Right cardiac atrium (tissue), 5 donors: ENCODE data around the gene CCDC183. TPM values are rescaled to one million over a fixed set of nuclear protein-coding genes. Genes with fewer than 3 reads are reported as not detected.
"Not testable (repeated sequence)": the region's sequence is repeated elsewhere in the genome, so short reads cannot be mapped to it uniquely, and the experiment has no call there.

Source experiments
- ATAC-seq, 2 donors: fragments of 200-7000 bp; cut with Tn5 transposase; one replicate each; pipeline versions ENCODE4 v1.8.0 to v1.9.1; 2020; ENCODE audit warnings: moderate library complexity in 2 of 2, mild to moderate bottlenecking in 1 of 2
- DNase-seq, 3 donors: peaks; one replicate each; pipeline ENCODE4 v3.0.0-alpha.2; 2020
- H3K27ac ChIP-seq: one replicate; pipeline ENCODE4 v1.5.1; 2013; ENCODE audit warnings: mild to moderate bottlenecking, low read length, control low read depth, moderate library complexity
- H3K27me3 ChIP-seq: one replicate; pipeline ENCODE4 v1.6.1; 2013; ENCODE audit not compliant: control insufficient read depth, insufficient read depth
- H3K4me1 ChIP-seq: one replicate; pipeline ENCODE4 v1.6.1; 2013; ENCODE audit warnings: low read length; ENCODE audit not compliant: control insufficient read depth, insufficient read depth
- H3K4me3 ChIP-seq: one replicate; pipeline ENCODE4 v1.5.1; 2013; ENCODE audit warnings: low read length, control low read depth
- H3K9me3 ChIP-seq: one replicate; pipeline ENCODE4 v1.6.1; 2013; ENCODE audit warnings: low read length; ENCODE audit not compliant: control insufficient read depth
- WGBS: extraction: QIAGEN DNeasy Blood & Tissue Kit; methylation state at CpG from one replicate; pipeline ENCODE4 v1.1.7; 2013; 5-methylcytosine and 5-hydroxymethylcytosine counted together
- intact Hi-C, 4 donors: fragments of 100-400 bp; cut with DNase I; formaldehyde crosslinking; loops; one replicate each; pipeline versions ENCODE4 v1.11.0 to v1.14.0; 2022 to 2023
- polyA plus RNA-seq: library from polyadenylated mRNA; stranded (reverse); fragments of 200-250 nt; gene quantifications from one replicate; pipeline ENCODE4 v1.2.3, GENCODE V29; 2013
- total RNA-seq, 4 donors: library from RNA; stranded (reverse); fragmentation: NEBNext Ultra II Directional; extraction: Animal tissue kit (Norgen Biotek cat#: 25700); gene quantifications; one replicate each; pipeline ENCODE4 v1.2.1, GENCODE V29; 2021
- donor health status: healthy with polysubstance abuse.
- donor health status: DM: no; HTN: yes; CAD: no.
- donor health status: DM: no; HTN: no; CAD: no.
- donor health status: DM: no; HTN: yes; CAD: no; lungs with severe emphysema.
- donor health status: DM: yes; HTN: yes; CAD: no.

CCDC183 gene
- total and polyA plus RNA-seq, 5 donors, result 2.0 to 5.0 (median 2.9) TPM

DNA sequence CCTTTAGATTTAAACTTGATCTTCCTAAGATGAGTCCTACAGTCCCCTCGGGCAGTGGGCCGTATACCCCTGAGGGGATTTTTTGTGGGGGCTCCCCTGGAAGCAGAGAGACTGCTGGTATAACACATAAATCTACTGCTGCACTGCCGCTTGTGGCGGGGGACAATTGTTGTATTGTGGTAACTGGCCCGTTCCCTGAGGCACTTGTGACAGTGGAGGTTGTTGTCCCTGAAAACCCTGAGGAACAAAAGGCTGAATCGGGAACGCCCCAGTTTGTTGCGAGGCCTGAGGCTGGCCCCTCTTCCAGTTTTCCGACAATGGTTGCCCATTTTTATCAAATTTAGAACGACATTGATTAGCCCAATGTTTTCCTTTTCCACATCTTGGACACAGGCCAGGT lies 9.7 kb upstream of the CCDC183 start:
- no peaks in the 10 kb centered on the region for H3K27me3 ChIP-seq
- intact Hi-C loops, result loop anchor here (2.0 to 10.0 kb wide), 3 partner anchors 248 to 278 kb away; no protein-coding TSS in a partner anchor
- H3K9me3 ChIP-seq, result no peaks in the 10 kb centered on the region
- no peak for DNase-seq
- ATAC-seq, result no peak
- no peak overlapping the region for H3K27ac ChIP-seq
- 65% methylated on average over 10 of the region's 10 CpGs for WGBS
- no peaks in the 10 kb centered on the region for H3K4me1 ChIP-seq
- H3K4me3 ChIP-seq, result no peak overlapping the region

GRCh38 chr9:136786983-136787382 lies 9.2 kb upstream of the CCDC183 start:
- DNase-seq, ATAC-seq, H3K4me3 ChIP-seq, H3K27ac ChIP-seq, H3K9me3 ChIP-seq, H3K27me3 ChIP-seq, H3K4me1 ChIP-seq: not testable (repeated sequence)
- intact Hi-C loops, result loop anchor here (2.0 to 10.0 kb wide), 3 partner anchors 248 to 278 kb away; no protein-coding TSS in a partner anchor
- 30% methylated on average over 4 of the region's 4 CpGs for WGBS

DNA sequence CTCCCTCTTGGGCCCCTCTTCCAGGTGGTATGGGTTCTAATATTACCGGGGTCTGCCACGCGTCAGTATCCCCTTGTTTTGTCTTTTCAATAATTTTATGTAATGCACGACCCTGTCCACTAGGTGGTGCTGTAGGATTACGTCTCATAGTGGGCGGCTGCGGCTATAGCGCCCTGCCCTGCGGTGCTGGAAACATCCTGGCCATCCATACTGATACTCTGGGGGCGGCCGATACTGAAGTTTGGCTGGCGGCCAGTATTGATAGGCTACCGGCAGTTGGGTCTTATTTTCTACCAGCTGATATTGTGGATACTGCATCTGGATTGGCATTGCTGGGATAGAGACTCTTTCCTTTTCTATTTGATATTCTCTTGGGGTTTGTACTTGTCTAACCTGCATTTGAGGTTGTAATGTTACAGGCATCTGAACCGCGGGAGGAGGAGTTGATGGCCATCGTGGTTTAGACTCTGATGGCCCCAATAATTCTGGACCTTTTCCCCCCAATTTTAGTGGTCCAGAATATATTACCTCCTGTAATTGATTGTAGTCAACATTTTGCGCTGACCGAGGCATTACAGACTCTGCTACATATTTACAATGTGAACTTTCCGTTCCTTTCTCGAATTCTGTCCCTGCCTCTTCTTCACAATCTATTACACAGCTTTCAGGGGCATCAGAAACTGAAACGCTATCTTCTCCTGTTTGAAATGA lies 8.3 kb upstream of the CCDC183 start:
- Histone ChIP-seq H3K9me3 (no peaks in the 10 kb centered on the region), H3K4me1 (no peaks in the 10 kb centered on the region), H3K27me3 (no peaks in the 10 kb centered on the region), H3K4me3 (no peak overlapping the region), H3K27ac (no peak overlapping the region)
- ATAC-seq (no peak), DNase-seq (peak; percentile 70 to 88 (median 82))
- 11% methylated on average over 21 of the region's 21 CpGs for WGBS
- intact Hi-C loops, result loop anchor here (2.0 to 10.0 kb wide), 3 partner anchors 247 to 277 kb away; no protein-coding TSS in a partner anchor

GRCh38 chr9:136788644-136789522 lies 7.3 kb upstream of the CCDC183 start:
- H3K27ac ChIP-seq, H3K27me3 ChIP-seq, ATAC-seq, H3K4me1 ChIP-seq, H3K9me3 ChIP-seq, H3K4me3 ChIP-seq: not testable (repeated sequence)
- DNase-seq, result peak in 1 of 3 donors; percentile 50
- 49% methylated on average over 27 of the region's 27 CpGs for WGBS
- intact Hi-C loops, result loop anchor here in 3 of 4 donors (5.0 to 10.0 kb wide), 2 partner anchors 248 to 276 kb away; no protein-coding TSS in a partner anchor

GRCh38 chr9:136789523-136789937 lies 6.6 kb upstream of the CCDC183 start:
- H3K4me1 ChIP-seq, result no peaks in the 10 kb centered on the region
- no peaks in the 10 kb centered on the region for H3K9me3 ChIP-seq
- no peak for ATAC-seq
- no peak overlapping the region for H3K4me3 ChIP-seq
- DNase-seq, result no peak
- WGBS, result 59% methylated on average over 3 of the region's 3 CpGs
- intact Hi-C loops, result loop anchor here in 3 of 4 donors (5.0 to 10.0 kb wide), 2 partner anchors 248 to 275 kb away; no protein-coding TSS in a partner anchor
- H3K27me3 ChIP-seq, result no peaks in the 10 kb centered on the region
- H3K27ac ChIP-seq, result no peak overlapping the region

- peak; percentile 96 to 97 for ATAC-seq
- peak within 1 kb of the TSS; percentile 85 for H3K27ac ChIP-seq
- 1% methylated on average over 70 of the region's 70 CpGs for WGBS
- H3K27me3 ChIP-seq, result no peaks in the 10 kb centered on the region
- peak; percentile 100 for DNase-seq
- H3K9me3 ChIP-seq, result no peaks in the 10 kb centered on the region
- peaks cover 1% of the 10 kb centered on the region for H3K4me1 ChIP-seq
- intact Hi-C loops, result loop anchor here in 2 of 4 donors (5.0 to 10.0 kb wide), 2 partner anchors 151 to 154 kb away; partner anchors contain the start of genes FBXW5 (in 2 of the 2) and C8G (in 1 of the 2)
- peak within 1 kb of the TSS; percentile 55 for H3K4me3 ChIP-seq
These were observed 5.3 kb upstream of the CCDC183 start, which contains the start of gene TMEM141 for GRCh38 chr9:136790640-136791515. Gene TMEM141 (plus strand): TSS chr9:136791344. CDS start chr9:136791371, 27 bp downstream.

DNA sequence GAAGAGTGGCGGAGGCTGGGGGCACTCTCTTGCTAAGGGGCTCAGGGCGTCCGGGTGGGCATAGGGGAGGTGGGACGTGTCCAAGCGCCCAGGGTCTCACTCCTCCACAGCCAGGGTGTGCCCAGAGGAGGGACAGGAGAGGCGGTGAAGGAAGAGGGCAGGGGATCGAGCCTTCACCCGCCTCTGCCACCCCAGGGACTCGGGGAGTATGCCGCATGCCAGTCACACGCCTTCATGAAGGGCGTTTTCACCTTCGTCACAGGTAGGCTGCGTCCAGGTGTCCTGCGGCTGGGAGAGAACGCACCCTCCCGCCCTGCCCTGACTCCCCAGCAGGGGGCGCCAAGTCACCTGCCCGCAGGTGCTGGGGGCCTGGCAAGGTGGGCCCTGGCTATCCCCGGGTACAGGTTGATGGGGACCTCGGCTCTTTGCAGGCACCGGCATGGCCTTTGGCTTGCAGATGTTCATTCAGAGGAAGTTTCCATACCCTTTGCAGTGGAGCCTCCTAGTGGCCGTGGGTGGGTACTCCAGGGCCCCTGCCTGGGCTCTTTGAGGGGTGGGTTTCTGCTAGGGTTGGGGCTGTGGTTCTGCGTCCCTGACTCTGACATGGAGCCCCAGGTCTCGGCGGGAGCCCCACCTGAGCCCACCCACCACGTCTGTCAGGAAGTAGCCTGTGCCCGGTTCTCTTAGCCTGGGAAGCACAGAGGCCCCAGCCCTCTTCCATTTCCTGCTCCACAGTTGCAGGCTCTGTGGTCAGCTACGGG lies 4.4 kb upstream of the CCDC183 start:
- peak; percentile 0 to 4 for ATAC-seq

DNA sequence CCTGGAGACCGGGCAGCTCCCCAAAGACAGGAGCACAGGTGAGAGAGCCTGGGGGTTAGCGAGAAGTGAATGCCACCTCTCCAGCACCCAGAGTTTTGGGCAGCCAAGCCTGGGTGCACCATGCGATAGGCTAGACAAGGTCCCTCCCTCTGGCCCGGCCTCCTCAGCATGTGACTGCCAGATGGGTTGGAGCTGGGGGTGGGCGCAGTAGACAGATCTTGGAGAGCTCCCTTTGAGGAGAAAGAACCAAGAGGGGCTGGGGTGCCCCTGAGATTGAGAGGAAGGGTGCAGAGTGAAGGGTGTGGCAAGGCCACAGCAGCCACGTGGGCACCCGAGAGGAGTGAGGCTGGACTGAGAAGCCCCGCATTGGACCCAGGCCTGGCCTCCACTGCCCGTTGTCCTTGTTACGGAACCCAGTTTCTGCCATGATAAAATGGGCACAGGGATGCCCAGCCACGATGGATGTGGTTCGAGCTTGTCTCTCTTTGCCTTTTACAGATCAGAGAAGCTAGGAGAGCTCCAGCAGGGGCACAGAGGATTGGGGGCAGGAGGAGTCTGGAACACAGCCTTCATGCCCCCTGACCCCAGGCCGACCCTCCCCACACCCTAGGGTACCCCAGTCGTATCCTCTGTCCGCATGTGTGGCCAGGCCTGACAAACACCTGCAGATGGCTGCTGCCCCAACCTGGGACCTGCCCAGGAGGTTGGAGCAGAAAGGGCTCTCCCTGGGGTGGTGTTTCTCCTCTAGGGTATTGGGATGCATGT lies 3.6 kb upstream of the CCDC183 start:
- H3K9me3 ChIP-seq, result no peaks in the 10 kb centered on the region
- H3K4me3 ChIP-seq, result no peak overlapping the region
- peaks cover 5% of the 10 kb centered on the region for H3K4me1 ChIP-seq
- no peaks in the 10 kb centered on the region for H3K27me3 ChIP-seq
- peak overlapping the region; percentile 4 for H3K27ac ChIP-seq
- intact Hi-C loops, result loop anchor here in 2 of 4 donors (5.0 to 10.0 kb wide), 2 partner anchors 150 to 152 kb away; partner anchors contain the start of genes FBXW5 (in 2 of the 2) and C8G (in 1 of the 2)
- DNase-seq (peak in 2 of 3 donors; percentile 71 to 74), ATAC-seq (no peak)
- 69% methylated on average over 15 of the region's 15 CpGs for WGBS

More for the DNA sequence above, 4.4 kb upstream of the CCDC183 start:
- Histone ChIP-seq H3K27ac (peak overlapping the region; percentile 85), H3K4me1 (peaks cover 5% of the 10 kb centered on the region), H3K27me3 (no peaks in the 10 kb centered on the region), H3K9me3 (no peaks in the 10 kb centered on the region), H3K4me3 (peak overlapping the region; percentile 55)
- peak in 2 of 3 donors; percentile 64 to 87 for DNase-seq
- 2% methylated on average over 29 of the region's 29 CpGs for WGBS
- intact Hi-C loops, result loop anchor here in 2 of 4 donors (5.0 to 10.0 kb wide), 2 partner anchors 151 to 153 kb away; partner anchors contain the start of genes FBXW5 (in 2 of the 2) and C8G (in 1 of the 2)
